Femur (tissue), 1 donor: ENCODE results near the gene VN1R4.
"Not testable (repeated sequence)": the region's sequence is repeated elsewhere in the genome, so short reads cannot be mapped to it uniquely, and the experiment has no call there.

Source experiments
- DNase-seq: peaks from one replicate; pipeline ENCODE4 v3.0.0-alpha.2; 2017

VN1R4 gene

GRCh38 chr19:53267623-53268022 is at the start of gene VN1R4:
Gene VN1R4, minus strand, starts transcription at chr19:53267723. Its CDS starts 58 bp downstream, at chr19:53267665.
- not testable (repeated sequence) for DNase-seq

GRCh38 chr19:53311897-53312296 is 44.4 kb upstream of the VN1R4 start:
- no peak for DNase-seq

GRCh38 chr19:53311044-53311443 is 43.5 kb upstream of the VN1R4 start:
- DNase-seq = no peak

GRCh38 chr19:53308339-53308811 is 40.9 kb upstream of the VN1R4 start:
- DNase-seq = peak; percentile 38

- DNase-seq = not testable (repeated sequence)
These were observed 33.8 kb upstream of the VN1R4 start for GRCh38 chr19:53301341-53301740.

GRCh38 chr19:53294786-53295441 is 27.4 kb upstream of the VN1R4 start:
- no peak for DNase-seq

GRCh38 chr19:53290758-53291549 is 23.4 kb upstream of the VN1R4 start:
- no peak for DNase-seq

GRCh38 chr19:53285087-53285486 is 17.6 kb upstream of the VN1R4 start:
- DNase-seq = no peak

GRCh38 chr19:53281947-53282346 is 14.4 kb upstream of the VN1R4 start:
- DNase-seq = not testable (repeated sequence)

- DNase-seq = no peak
These were observed 8.0 kb upstream of the VN1R4 start for GRCh38 chr19:53275480-53275879.

GRCh38 chr19:53272044-53272443 is 4.5 kb upstream of the VN1R4 start:
- DNase-seq = no peak

- DNase-seq = not testable (repeated sequence)
These were observed 2.3 kb upstream of the VN1R4 start for GRCh38 chr19:53269861-53270260.

- not testable (repeated sequence) for DNase-seq
These were observed 9.7 kb downstream of the VN1R4 start, which contains the start of gene VN1R2 for GRCh38 chr19:53257715-53258342. Gene VN1R2, plus strand, starts transcription at chr19:53258292. Its CDS starts 84 bp downstream, at chr19:53258376.

- peak; percentile 95 for DNase-seq
These were observed 12.8 kb downstream of the VN1R4 start, which contains the start of gene ZNF677 for GRCh38 chr19:53254411-53255341. Gene ZNF677, minus strand, starts transcription at chr19:53254873. Its CDS starts 3,323 bp downstream, at chr19:53251550.

GRCh38 chr19:53246498-53246897 is 21.0 kb downstream of the VN1R4 start:
- no peak for DNase-seq

GRCh38 chr19:53237114-53237777 is 30.3 kb downstream of the VN1R4 start:
- DNase-seq = no peak

GRCh38 chr19:53224606-53225005 is 42.9 kb downstream of the VN1R4 start:
- no peak for DNase-seq

GRCh38 chr19:53222716-53223115 is 44.8 kb downstream of the VN1R4 start:
- DNase-seq = not testable (repeated sequence)
